Vagina (tissue), 2 donors: Measurements from ENCODE around the gene PALM2AKAP2.

Experiments used
- CTCF ChIP-seq, 3 experiments: fragments of 450-650 bp in 2 of 3; fragments of 200-600 bp in 1 of 3; sonication (generic) in 1 of 3; IDR thresholded peaks; one replicate each; pipeline ENCODE4 v1.5.1; 2017 to 2019; ENCODE audit warnings: antibody characterized with exemption in 3 of 3, mild to moderate bottlenecking in 2 of 3, moderate library complexity in 2 of 3
- POLR2A ChIP-seq, 2 donors: fragments of 450-650 bp; IDR thresholded peaks; one replicate each; pipeline ENCODE4 v1.6.1; 2017; ENCODE audit warnings: antibody characterized with exemption in 2 of 2, mild to moderate bottlenecking in 2 of 2, moderate library complexity in 2 of 2
- POLR2AphosphoS5 ChIP-seq, 2 donors: sonication (generic); formaldehyde crosslinking; IDR thresholded peaks; one replicate each; pipeline ENCODE4 v1.9.0; 2017; ENCODE audit warnings: antibody characterized with exemption in 2 of 2, mild to moderate bottlenecking in 2 of 2, low read depth in 1 of 2; ENCODE audit not compliant: insufficient read depth in 1 of 2

- no peak for TF ChIP-seq CTCF (IDR thresholded peaks at IDR 0.05)
- no peak for TF ChIP-seq POLR2A (IDR thresholded peaks at IDR 0.05)
- peak in 1 of 2 donors; percentile 14 for TF ChIP-seq POLR2AphosphoS5 (IDR thresholded peaks at IDR 0.05; ENCODE audit: insufficient read depth in 1 of 2, low read depth in 1 of 2)
Observed at GRCh38 chr9:109792951-109793546, 13.1 kb downstream of the PALM2AKAP2 start.
